Activated effector memory CD4-positive, alpha-beta T cell treated with anti-CD3 and anti-CD28 coated beads, Interleukin-2, amount 50 U/mL, for 16 hours (primary cell): Measurements from ENCODE around the gene NCAM1.
"Not testable (repeated sequence)": the region's sequence is repeated elsewhere in the genome, so short reads cannot be mapped to it uniquely, and the experiment has no call there.

Experiments
- DNase-seq: peaks from one replicate; pipeline ENCODE4 v3.0.0-alpha.2; 2020

The NCAM1 gene

GRCh38 chr11:113026778-113027177, 65.6 kb downstream of the NCAM1 start:
- DNase-seq, result no peak

GRCh38 chr11:113034576-113034975, 73.4 kb downstream of the NCAM1 start:
- DNase-seq, result no peak

DNA sequence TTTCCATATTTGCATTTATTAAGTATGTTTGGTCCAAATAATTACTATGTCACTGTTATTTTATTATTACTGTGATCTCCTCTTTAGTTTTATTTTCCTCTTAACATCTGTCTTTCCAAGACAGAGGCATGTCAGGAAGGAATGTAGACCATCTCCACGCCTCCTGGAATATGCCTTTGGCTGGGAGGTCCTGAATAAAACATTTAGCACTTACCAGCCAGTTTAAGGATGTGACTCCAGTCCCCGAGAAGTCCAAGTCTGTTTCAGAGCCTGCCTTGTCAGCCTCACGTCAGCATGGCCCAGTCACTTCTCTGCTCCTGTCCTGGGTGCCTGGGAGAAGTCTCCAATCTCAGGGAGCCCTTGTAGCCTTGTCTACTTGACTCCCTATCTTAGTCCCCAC, 74.5 kb downstream of the NCAM1 start:
- DNase-seq, result no peak

GRCh38 chr11:113043698-113044097, 82.5 kb downstream of the NCAM1 start:
- no peak for DNase-seq

DNA sequence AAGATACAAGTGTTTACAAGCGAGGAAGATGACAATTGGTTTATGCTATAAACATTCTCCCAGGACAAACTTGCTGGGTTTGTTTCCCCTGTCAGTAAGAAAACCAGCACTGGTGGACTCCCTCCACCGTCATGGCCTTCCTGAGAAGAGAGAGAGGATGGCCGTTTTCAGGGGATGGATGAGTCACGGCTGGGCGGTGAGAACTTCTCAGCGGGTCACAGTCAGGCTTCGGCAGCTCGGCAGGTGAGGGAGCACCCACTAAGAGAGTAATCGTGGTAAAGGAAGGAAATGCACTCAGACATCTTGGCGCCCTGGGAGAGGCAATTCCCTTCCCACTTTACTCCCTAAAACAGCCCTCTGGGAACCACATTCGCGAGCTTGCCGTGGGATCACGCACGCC, 83.9 kb downstream of the NCAM1 start:
- no peak for DNase-seq

DNA sequence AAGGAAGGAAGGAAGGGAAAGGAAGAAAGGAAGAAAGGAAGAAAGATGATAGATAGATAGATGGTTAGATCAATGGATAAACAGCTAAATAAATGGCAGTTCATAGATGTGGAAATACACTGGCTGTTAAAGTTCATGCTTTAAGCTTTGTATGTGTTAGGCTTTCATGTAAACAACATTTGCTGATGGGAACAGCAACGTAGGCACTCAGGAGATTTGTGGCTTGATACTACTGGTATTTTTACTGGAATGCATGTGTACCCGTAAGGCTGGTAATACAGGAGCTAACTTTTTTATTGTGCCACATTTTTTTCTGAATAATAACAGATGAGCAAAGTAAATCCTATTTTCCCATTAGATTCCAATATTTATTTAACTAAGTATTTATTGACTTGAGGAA, 85.6 kb downstream of the NCAM1 start:
- DNase-seq, result no peak

DNA sequence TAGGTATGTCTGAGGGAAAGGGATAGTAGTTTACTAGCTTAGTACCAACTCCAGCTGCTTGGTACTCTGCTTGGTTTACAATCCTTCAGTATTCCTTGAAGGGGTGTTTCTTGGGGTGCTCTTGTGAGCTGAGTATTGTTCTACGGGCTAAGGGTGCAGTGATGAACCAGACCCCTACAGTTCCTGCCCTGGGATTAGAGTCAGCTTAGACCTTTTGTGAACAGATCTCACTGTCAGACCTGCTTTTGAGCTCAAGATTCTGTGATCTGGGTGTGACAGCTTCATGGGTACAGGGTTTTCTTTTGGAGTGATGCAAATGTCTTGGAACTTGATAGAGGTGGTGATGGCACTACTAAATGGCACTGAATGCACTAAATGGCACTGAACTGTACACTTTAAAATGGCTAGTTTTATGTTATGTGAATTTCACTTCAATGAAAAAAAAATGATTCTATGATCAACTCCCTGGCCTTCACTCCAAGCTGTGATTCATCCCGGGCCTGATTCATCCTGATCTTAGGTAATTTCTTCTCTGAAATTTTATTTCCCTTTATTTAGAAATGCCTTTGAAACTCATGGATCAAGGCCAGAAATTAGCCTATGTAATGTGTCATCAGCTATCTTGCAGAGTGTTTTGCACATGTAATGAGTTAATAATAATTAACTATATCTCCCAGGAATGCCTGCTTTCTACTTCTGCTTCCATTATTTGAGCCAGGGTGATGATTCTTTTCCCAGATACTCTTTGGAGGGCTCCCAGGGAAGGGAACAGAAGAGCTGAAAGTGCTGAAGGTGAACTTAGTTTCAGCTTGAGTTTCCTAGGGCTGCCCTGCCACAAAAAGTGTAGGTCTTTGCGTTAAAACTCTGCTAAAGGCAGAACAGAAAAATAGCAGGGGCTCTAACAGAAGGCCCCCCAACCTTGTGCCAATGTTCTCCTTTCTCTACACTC, 87.9 kb downstream of the NCAM1 start:
- no peak for DNase-seq

DNA sequence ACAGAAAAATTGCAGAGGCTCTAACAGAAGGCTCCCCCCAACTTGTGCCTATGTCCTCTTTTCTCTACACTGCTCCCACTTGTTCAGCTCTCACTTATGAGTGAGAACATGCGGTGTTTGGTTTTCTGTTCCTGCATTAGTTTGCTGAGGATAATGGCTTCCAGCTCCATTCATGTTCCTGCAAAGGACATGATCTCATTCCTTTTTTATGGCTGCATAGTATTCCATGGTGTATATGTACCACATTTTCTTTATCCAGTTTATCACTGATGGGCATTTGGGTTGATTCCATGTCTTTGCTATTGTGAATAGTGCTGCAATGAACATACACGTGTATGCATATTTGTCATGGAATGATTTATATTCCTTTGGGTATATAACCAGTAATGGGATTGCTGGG, 91.8 kb downstream of the NCAM1 start:
- not testable (repeated sequence) for DNase-seq

DNA sequence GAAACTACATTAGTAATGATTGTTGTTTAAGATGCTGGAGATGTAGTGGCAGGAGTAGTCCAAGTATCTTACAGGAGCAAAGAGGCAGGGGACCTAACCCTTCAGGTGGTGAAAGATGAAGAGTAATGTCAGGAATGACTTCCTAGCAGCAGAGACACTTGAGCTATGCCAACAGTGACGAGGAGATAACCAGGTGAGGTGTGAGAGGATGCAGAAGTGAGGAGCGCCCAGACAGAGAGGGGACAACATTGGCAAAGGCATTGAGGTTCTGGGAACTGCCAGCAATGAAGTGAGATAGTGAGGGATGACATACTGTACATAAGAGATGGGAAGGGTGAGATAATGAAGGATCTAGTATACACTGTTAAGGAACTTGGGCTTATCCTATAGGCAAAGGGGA, 95.8 kb downstream of the NCAM1 start:
- no peak for DNase-seq

GRCh38 chr11:113059548-113059947, 98.3 kb downstream of the NCAM1 start:
- no peak for DNase-seq

DNA sequence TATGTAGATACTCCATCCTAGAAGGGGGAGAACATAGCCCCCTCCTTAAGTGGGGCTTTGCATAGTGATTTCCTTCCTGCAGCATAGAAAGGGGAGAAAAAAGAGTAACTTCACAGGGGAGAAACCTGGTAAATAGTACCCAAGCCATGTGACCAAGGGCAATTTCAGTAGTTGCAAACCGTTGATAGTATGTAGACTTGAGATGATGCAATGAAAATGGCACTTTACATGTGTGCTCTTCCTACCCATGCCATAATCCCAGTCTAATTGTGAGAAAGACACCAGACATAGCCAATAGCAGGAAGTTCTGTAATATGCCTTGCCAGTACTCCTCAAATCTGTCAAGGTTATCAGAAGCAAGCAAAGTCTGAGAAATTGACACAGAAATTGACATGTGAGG, 104.1 kb downstream of the NCAM1 start:
- DNase-seq, result no peak

DNA sequence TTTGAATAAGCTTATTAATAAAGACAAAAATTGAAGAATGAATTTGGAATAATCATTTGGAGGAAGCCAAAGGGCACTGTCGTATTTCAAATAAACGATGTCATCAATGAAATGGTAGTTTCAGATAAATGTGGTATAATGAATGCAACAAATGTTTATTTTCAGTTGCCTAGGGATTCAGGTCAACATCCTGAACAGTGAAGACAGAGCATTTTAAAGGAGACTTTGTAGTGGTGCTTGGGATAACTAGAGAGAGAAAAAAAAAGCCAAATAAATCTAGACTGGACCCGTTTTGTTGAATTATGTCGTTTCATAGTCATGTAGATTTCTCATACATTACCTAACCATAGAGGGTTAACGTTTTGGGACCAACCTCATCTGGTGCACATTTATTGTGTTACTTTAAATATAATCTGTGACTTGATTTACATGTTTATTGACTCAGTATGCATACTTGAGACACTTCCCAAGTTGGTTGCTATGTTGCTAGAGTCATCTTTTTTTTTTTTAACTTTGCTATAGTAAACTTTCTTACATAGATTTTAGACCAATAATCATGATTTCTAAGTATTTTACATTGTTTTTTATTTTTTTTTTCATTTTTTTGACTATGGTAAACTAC, 111.1 kb downstream of the NCAM1 start:
- DNase-seq, result no peak

GRCh38 chr11:113073290-113073953, 112.2 kb downstream of the NCAM1 start:
- DNase-seq, result no peak

DNA sequence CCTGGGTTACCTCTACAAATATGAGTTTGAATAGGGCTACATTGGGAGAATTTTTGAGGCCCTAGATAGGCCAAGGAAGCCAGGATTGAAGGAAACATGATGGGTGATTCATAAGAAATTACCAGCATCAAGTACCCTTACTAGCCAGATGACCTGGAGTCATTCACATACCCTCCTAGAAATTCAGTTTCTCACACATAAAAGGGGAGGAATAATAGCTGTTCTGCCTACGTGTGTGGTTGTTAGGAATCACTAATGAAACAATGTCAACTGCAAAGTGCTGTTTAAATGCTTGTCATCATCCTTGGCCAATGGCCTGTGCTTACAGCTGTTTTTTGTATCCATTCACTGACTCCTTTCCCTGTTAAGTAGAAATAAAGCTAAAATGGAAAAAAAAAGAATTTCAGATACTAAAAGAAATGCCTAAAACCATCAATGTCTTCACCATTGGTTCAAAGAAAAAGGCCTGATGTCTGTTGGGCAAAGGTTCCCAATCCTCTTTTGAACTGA, 114.4 kb downstream of the NCAM1 start:
- no peak for DNase-seq

- DNase-seq, result no peak
Measured at GRCh38 chr11:113077379-113077778, 116.2 kb downstream of the NCAM1 start.

- no peak for DNase-seq
Measured at GRCh38 chr11:113082341-113082955, 121.2 kb downstream of the NCAM1 start.

DNA sequence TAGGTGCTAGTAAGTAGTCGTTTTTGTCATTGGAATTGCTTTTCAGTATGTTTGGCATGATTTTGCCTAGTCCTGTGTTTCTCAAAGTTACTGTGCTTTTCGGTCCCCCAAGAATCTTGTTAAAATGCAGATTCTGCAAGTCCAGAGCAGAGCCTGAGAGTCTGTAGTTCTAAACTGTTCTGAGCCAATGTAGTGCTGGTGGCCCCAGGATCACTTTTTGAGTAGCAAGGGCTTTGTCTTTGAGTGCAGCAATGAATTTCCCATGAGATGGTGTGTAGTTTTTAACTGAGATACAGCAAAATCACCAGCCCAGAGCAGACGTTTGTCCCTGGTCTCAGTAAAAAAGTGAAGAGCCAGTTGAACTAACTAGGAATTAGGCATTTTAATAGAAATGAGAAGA, 122.4 kb downstream of the NCAM1 start:
- no peak for DNase-seq

- no peak for DNase-seq
Measured at GRCh38 chr11:113084297-113084696, 123.1 kb downstream of the NCAM1 start.

DNA sequence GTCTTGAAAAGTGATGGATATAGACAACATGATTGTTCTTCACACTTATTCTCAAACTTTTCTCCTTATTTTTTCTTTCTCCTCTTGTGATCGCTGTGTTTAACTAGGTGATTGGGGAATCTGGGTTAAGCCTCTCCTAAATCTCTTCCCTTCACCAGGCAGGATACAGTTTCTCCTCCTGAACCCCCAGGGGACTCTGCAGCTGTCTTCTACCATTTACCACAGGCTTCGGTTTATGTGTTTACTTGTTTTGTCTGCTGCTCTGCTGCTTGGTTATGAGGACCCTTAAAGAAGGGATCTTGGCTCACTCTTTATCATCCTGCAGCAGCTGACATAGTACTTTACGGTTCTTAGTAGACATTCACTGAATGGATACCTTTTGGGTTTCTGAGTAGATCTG, 124.2 kb downstream of the NCAM1 start:
- no peak for DNase-seq

GRCh38 chr11:113087706-113088105, 126.5 kb downstream of the NCAM1 start:
- DNase-seq, result no peak

- no peak for DNase-seq
Measured at GRCh38 chr11:113090716-113091480, 129.7 kb downstream of the NCAM1 start.

- no peak for DNase-seq
Measured at GRCh38 chr11:113091481-113091780, 130.2 kb downstream of the NCAM1 start.

- no peak for DNase-seq
Measured at GRCh38 chr11:113096648-113097047, 135.4 kb downstream of the NCAM1 start.
